HEK293T (cell line): ENCODE results near the gene TMTC4.
A peak's percentile ranks its signal among the peaks of the same experiment; 100 is the strongest.
"Not testable (repeated sequence)": the region's sequence is repeated elsewhere in the genome, so short reads cannot be mapped to it uniquely, and the experiment has no call there.

Experiments
- CTCF ChIA-PET: fragments of 350-600 bp; formaldehyde crosslinking; extraction: SDS; loops from one replicate; lab custom pipeline; 2021; ENCODE audit warnings: antibody characterized with exemption, inconsistent platforms; lab: Yijun Ruan, JAX
- POLR2A ChIA-PET: fragments of 350-600 bp; formaldehyde crosslinking; extraction: SDS; loops from one replicate; lab custom pipeline; 2020; ENCODE audit warnings: antibody characterized with exemption, inconsistent platforms; lab: Yijun Ruan, JAX
- DNase-seq: peaks from one replicate; pipeline ENCODE4 v3.0.0; 2012; ENCODE audit warnings: mixed read lengths; ENCODE audit errors: extremely low spot score
- ARNT ChIP-seq: fragments of 450-650 bp; IDR thresholded peaks from 2 replicates; pipeline ENCODE4 v1.6.1; 2017; ENCODE audit warnings: mild to moderate bottlenecking
- BHLHE40 ChIP-seq: fragments of 450-650 bp; IDR thresholded peaks from 2 replicates; pipeline ENCODE4 v1.6.1; 2016; ENCODE audit warnings: mild to moderate bottlenecking, moderate library complexity, borderline replicate concordance
- CTBP1 ChIP-seq: fragments of 450-650 bp; IDR thresholded peaks from 2 replicates; pipeline ENCODE4 v1.6.1; 2016; ENCODE audit warnings: borderline replicate concordance
- ELF4 ChIP-seq: fragments of 450-650 bp; IDR thresholded peaks from 2 replicates; pipeline ENCODE4 v1.6.1; 2017; ENCODE audit warnings: antibody characterized with exemption
- FOXA1 ChIP-seq: fragments of 450-650 bp; IDR thresholded peaks from 2 replicates; pipeline ENCODE4 v1.6.1; 2016; ENCODE audit warnings: mild to moderate bottlenecking
- FOXK2 ChIP-seq: fragments of 450-650 bp; IDR thresholded peaks from 2 replicates; pipeline ENCODE4 v1.6.1; 2016; ENCODE audit warnings: mild to moderate bottlenecking
- FOXM1 ChIP-seq: fragments of 450-650 bp; IDR thresholded peaks from 2 replicates; pipeline ENCODE4 v1.6.1; 2017; ENCODE audit warnings: mild to moderate bottlenecking, borderline replicate concordance
- HDGF ChIP-seq: fragments of 450-650 bp; IDR thresholded peaks from 2 replicates; pipeline ENCODE4 v1.6.1; 2017; ENCODE audit warnings: antibody characterized with exemption, borderline replicate concordance
- L3MBTL2 ChIP-seq: fragments of 450-650 bp; conservative IDR thresholded peaks from 2 replicates; pipeline ENCODE4 v1.6.1; 2016; ENCODE audit warnings: mild to moderate bottlenecking
- LEF1 ChIP-seq: fragments of 450-650 bp; IDR thresholded peaks from 2 replicates; pipeline ENCODE4 v1.6.1; 2017; ENCODE audit warnings: mild to moderate bottlenecking, borderline replicate concordance
- NFRKB ChIP-seq: fragments of 450-650 bp; IDR thresholded peaks from 2 replicates; pipeline ENCODE4 v1.6.1; 2016; ENCODE audit warnings: mild to moderate bottlenecking, moderate library complexity
- PKNOX1 ChIP-seq: fragments of 450-650 bp; IDR thresholded peaks from 2 replicates; pipeline ENCODE4 v1.6.1; 2016
- SP1 ChIP-seq: fragments of 450-650 bp; IDR thresholded peaks from 2 replicates; pipeline ENCODE4 v1.6.1; 2017
- SUZ12 ChIP-seq: fragments of 450-650 bp; IDR thresholded peaks from 2 replicates; pipeline ENCODE4 v1.6.1; 2016; ENCODE audit warnings: mild to moderate bottlenecking
- TARDBP ChIP-seq: fragments of 450-650 bp; IDR thresholded peaks from 2 replicates; pipeline ENCODE4 v1.6.1; 2016
- ZNF384 ChIP-seq: fragments of 450-650 bp; IDR thresholded peaks from 2 replicates; pipeline ENCODE4 v1.6.1; 2016

TMTC4 gene

DNA sequence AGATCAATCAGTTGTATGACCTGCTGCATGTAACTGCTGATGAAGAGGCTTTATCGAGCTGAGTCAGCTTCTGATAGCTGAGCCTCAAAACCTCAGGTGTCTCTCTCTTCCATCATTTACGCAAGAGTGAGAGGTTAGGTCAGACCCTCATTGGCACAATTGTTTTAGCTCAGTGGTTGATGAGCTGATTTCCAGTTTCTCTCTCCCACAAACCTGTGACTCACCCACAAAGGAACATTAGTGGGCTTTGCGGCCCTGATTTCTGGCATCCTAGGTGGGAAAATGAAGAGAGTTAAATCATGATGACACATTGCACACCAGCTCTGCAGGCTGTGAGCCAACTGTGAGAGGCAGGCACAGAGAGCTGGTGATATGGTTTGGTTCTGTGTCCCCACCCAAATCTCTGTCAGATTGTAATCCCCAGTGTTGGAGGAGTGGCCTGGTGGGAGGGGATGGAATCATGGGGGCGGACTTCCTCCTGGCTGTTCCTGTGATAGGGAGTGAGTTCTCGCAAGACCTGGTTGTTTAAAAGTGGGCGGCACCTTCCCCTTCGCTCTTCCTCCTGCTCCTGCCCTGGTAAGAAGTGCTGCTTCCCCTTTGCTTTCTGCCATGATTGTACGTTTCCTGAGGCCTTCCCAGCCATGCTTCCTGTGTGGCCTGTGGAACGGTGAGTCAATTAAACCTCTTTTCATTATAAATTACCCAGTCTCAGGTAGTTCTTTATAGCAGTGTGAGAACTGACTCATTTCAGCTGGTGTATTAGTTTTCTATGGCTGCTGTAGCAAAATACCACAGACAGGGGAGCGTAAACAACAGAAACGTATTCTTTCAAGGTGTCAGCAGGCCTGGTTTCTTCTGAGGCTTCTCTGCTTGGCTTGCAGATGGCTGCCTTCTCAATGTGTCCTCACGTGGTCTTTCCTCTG lies 33.5 kb upstream of the TMTC4 start:
- POLR2A ChIA-PET: no interaction called here
- TF ChIP-seq NFRKB (no peak), TARDBP (no peak), BHLHE40 (no peak), L3MBTL2 (no peak), ARNT (no peak), ELF4 (no peak), CTBP1 (no peak), LEF1 (no peak), SP1 (no peak), PKNOX1 (no peak), FOXA1 (no peak), FOXM1 (no peak), HDGF (no peak), ZNF384 (no peak), FOXK2 (no peak), SUZ12 (no peak)
- CTCF ChIA-PET: interaction anchor here (1.2 to 1.3 kb wide), 2 partner anchors 13 to 14 kb away, joined by 3 to 4 read pairs; no protein-coding TSS in a partner anchor
- no peak for DNase-seq

- CTCF ChIA-PET, POLR2A ChIA-PET: not testable (repeated sequence)
Measured at GRCh38 chr13:100698331-100698730, 23.7 kb upstream of the TMTC4 start.

DNA sequence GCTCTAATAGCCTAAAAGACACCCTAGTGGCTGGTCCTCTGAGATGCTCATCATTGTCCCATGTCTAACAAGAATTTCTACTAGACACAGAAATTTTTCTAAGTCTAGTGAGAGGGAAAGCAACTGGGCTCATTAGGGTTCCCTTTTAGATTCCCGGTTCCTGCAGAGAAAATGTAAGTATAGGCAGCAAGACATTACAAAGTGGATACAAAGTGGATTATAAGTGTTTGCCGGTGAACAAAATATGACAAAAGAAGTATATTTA lies 20.8 kb upstream of the TMTC4 start:
- TF ChIP-seq ARNT: no peak
- no peak for TF ChIP-seq SP1
- CTCF ChIA-PET: no interaction called here
- DNase-seq: no peak
- POLR2A ChIA-PET: no interaction called here

More at GRCh38 chr13:100698331-100698730, 23.7 kb upstream of the TMTC4 start:
- not testable (repeated sequence) for DNase-seq

DNA sequence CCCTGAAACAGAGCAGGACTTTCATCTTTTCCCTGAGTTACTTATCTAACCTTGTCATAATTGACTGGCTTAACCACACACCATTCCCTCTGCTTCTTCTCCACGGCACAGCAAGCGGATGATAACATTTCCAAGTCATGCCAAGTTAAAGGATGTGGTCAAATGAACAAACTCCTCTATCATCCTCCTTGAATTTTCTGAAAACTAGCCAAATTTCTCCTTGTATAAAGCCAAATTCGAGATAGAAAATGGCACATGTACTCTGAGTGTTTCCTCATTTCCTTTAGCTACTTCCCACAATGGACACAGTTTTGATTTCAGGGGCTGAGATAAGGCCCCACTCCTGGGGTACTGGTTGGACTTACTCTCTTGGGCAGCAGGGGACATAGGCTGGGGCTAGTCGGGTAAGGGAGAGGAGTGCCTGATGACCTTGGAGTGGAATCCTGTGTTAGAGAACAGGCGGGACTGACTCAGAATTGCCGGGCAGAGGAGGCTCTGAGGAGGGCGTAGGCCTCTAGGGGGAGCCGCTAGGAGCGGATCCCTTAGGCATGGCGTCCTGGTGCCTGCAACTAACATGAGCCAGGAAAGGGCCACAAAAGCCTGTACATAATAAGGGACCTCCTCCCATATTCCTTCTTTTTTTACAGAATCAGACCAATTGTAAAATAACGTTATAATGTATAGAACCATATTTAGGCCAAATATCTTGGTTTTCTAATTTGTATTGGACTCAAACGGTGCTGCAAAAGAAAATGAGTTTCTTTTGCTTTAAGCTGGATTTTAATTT lies 20.3 kb upstream of the TMTC4 start:
- ChIA-PET CTCF (no interaction called here), POLR2A (no interaction called here)
- DNase-seq: peak; percentile 52
- TF ChIP-seq CTBP1: no peak
- no peak for TF ChIP-seq ARNT
- no peak for TF ChIP-seq SUZ12
- no peak for TF ChIP-seq HDGF
- TF ChIP-seq ZNF384: no peak
- no peak for TF ChIP-seq ELF4
- TF ChIP-seq FOXM1: no peak
- TF ChIP-seq TARDBP: no peak
- TF ChIP-seq FOXA1: no peak
- no peak for TF ChIP-seq PKNOX1
- no peak for TF ChIP-seq FOXK2
- no peak for TF ChIP-seq SP1
- no peak for TF ChIP-seq BHLHE40
- TF ChIP-seq L3MBTL2: no peak
- no peak for TF ChIP-seq LEF1
- TF ChIP-seq NFRKB: no peak

- no peak for TF ChIP-seq HDGF
- ChIA-PET POLR2A (no interaction called here), CTCF (no interaction called here)
- DNase-seq: no peak
Measured at GRCh38 chr13:100689191-100689590, 14.6 kb upstream of the TMTC4 start.

DNA sequence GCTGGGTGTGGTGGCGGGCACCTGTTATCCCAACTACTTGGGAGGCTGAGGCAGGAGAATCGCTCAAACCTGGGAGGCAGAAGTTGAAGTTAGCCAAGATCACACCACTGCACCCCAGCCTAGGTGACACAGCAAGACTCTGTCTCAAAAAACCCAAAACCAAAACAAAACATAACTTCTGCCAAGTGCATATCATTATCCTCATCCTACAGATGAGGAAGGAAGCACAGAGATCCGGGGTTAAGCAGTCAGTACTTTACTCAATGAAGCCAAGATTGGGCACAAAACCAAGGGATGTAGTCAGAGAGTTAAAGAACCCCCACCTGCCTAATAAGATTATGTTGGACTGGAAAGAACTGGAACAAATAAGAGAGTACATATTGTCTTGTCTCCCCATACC lies 5.5 kb upstream of the TMTC4 start:
- ChIA-PET CTCF (no interaction called here), POLR2A (no interaction called here)
- DNase-seq: no peak
- TF ChIP-seq FOXM1 (no peak), ZNF384 (no peak), SP1 (no peak)

GRCh38 chr13:100677128-100677527 lies 2.5 kb upstream of the TMTC4 start:
- CTCF ChIA-PET: interaction anchor here (0.8 kb wide), 1 partner anchor 506 kb away, joined by 4 read pairs; no protein-coding TSS in a partner anchor
- POLR2A ChIA-PET, DNase-seq: not testable (repeated sequence)
